Activated CD4-positive, alpha-beta T cell treated with anti-CD3 and anti-CD28 coated beads, Interleukin-2, amount 50 U/mL, for 1 hour (primary cell): ENCODE data around the gene NABP1.

Source experiments
- DNase-seq: peaks from one replicate; pipeline ENCODE4 v3.0.0-alpha.2; 2020

The NABP1 gene

DNA sequence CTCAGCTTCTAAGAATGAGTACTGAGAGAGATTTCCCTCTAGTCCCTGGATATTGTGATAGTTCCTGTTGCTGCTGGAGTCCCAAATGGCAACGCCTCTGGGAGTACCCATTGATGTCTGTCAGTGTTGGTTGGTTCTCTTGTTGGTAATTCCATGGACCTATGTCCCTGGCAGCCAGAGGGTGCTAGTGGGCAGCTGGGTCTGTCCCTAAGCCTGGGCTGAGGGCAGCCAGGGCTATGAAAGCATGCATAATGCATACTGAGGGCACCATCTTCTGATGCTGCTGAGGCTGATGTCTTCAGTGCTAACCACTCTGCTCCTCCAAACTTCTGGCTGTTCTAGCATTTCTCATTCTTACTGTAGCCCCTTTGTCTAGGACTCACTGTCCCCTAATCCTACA, 35.9 kb downstream of the NABP1 start:
- no peak for DNase-seq

DNA sequence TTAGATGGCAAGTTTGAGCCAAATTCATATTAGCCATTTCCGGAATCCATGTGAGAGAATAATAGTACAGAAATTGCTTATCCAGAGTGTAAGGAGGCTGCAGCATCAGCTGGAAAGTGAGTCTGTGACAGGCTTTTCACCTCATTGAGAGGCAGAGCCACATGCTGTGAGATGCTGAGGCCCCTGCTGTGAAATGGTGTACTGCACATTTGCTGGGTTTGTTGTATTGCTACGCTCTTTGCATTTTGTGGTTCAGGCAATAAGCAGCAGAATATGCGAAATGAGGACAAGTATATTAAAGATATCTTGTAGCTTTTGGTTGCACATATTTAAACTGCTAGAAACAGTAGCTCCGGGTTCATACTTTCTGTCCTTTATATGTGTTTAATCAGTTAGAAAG, 37.0 kb downstream of the NABP1 start:
- DNase-seq = no peak

DNA sequence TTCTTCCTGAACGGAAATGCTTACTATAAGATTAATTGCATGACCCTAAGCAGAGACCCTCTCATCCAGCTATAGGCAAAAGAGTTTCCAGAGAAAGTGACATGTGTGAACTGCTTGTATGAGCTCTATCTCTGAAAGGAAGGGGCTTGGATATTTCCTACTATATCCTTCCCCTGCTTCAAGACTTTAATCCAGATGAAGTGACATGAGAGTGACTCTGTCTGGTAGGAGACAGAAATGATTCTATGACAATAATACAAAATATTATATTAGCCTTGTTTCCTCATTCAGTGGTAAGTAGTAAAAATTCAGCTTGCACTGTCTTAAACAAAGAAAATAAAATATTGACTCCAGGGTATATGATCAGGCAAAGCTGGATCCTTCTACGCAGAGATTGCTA, 37.5 kb downstream of the NABP1 start:
- DNase-seq = no peak

DNA sequence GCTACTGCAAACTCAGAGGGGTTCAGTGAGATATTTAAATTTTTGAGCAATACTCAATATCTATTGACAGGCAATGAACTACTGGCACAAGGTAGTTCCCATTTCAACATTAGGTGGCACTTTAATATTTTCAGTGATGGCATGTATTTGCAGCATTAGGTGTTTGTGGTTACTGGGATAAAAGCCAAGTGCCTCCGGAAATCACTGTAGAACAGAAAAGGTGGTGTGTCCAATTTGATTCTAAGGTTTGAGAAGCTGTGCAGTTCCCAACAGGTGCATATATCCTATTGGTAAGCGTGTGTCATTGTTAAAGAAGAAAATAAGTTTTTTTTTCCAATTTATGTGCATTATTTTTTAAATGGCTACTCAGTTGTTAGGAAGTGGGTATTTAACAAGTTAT, 41.3 kb downstream of the NABP1 start:
- no peak for DNase-seq

GRCh38 chr2:191719938-191720337, 42.0 kb downstream of the NABP1 start:
- no peak for DNase-seq

DNA sequence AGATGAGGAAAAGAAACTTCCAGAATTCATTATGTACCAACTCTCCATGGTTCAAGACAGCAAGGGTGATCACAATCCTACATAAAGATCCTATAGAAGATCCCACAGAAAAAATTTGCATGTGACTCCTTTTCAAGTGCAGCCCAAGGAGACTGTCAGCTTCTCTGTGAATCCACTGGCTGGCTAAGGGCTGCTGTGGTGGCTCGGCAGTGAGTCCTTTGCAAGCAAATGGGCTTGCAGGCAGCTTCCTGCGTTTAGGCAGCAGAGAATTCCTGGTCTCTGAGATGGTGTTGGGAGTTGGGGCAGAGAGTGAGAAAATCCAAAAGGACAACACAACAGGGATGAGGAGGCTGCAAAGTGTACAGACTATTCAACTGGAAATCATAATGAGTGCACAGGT, 43.4 kb downstream of the NABP1 start:
- DNase-seq = no peak

GRCh38 chr2:191724015-191724414, 46.1 kb downstream of the NABP1 start:
- no peak for DNase-seq

- DNase-seq = no peak
These were observed 51.1 kb downstream of the NABP1 start for GRCh38 chr2:191728750-191729624.

DNA sequence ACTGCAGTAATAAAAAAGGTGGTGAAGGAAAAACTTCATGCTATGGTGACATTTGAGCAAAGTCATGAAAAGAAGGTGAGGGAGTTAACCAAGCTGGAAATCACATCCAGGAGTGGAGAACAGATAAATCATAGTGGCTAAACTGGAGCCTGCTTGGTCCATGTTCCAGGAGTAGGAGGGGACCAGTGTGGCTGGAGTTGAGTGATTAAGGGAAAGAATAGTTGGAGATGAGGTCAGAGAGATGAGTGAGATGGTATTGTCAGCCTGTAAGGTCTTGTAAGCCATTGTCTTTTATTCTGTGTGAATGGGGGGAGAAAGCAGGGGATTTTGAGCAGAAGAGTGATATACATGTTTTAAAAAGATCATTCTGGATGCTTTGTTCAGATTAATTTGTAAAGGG, 52.3 kb downstream of the NABP1 start:
- no peak for DNase-seq
